SK-N-SH (cell line): Measurements from ENCODE around the gene USP9Y.

ENCODE experiments used
- ELF1 ChIP-seq: IDR thresholded peaks from 2 replicates; pipeline ENCODE4 v1.4.0; 2012
- TF ChIP-seq, protein P1 (sequence below): fragments of 200-600 bp; sonication (generic); IDR thresholded peaks from 2 replicates; pipeline ENCODE4 v1.6.1; 2017; ENCODE audit warnings: antibody characterized with exemption, mild to moderate bottlenecking, moderate library complexity

DNA sequence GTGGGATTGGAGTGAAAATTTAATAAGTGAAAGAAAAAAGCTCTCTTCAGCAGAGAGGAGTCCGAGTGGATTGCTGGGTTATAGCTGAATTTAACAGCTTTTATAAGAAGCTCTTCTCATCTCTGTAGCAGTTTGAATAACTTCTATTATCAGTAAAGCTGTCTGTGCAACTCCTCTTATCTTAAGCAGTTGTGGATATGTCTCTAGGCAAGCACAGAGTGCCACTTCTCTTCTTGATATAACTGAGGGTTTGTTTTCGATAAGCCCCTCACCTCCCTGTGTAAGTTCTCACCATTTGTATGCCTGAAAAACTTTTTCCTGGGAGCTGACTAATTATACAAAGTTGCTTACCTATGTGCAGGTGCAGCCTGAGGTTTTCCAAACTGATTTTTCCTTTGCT is 43.1 kb downstream of the USP9Y start:
- TF ChIP-seq, protein P1, sequence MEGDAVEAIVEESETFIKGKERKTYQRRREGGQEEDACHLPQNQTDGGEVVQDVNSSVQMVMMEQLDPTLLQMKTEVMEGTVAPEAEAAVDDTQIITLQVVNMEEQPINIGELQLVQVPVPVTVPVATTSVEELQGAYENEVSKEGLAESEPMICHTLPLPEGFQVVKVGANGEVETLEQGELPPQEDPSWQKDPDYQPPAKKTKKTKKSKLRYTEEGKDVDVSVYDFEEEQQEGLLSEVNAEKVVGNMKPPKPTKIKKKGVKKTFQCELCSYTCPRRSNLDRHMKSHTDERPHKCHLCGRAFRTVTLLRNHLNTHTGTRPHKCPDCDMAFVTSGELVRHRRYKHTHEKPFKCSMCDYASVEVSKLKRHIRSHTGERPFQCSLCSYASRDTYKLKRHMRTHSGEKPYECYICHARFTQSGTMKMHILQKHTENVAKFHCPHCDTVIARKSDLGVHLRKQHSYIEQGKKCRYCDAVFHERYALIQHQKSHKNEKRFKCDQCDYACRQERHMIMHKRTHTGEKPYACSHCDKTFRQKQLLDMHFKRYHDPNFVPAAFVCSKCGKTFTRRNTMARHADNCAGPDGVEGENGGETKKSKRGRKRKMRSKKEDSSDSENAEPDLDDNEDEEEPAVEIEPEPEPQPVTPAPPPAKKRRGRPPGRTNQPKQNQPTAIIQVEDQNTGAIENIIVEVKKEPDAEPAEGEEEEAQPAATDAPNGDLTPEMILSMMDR: no peak
- TF ChIP-seq ELF1: no peak
